SU-DHL-6 (cell line): ENCODE measurements around the gene HOXC4.

Experiments
- H2AFZ ChIP-seq: fragments of 200-600 bp; sonication (generic); 2 replicates; pipeline ENCODE4 v1.6.1; 2014; ENCODE audit warnings: low read depth, mild to moderate bottlenecking, moderate library complexity, mixed read lengths, antibody characterized with exemption, low read length; ENCODE audit not compliant: severe bottlenecking
- H3F3A ChIP-seq: fragments of 200-600 bp; shearing (Covaris generic); 2 replicates; pipeline ENCODE4 v1.6.0; 2016; ENCODE audit warnings: antibody characterized with exemption, mild to moderate bottlenecking; ENCODE audit not compliant: insufficient read depth
- H3K27ac ChIP-seq: fragments of 200-600 bp; sonication (generic); 2 replicates; pipeline ENCODE4 v1.5.1; 2016; ENCODE audit warnings: low read depth, mild to moderate bottlenecking, low read length, moderate library complexity, mixed read lengths
- H3K27me3 ChIP-seq: fragments of 200-600 bp; sonication (generic), shearing (Covaris generic); 2 replicates; pipeline ENCODE4 v1.6.0; 2014; ENCODE audit warnings: mild to moderate bottlenecking, low read length
- H3K36me3 ChIP-seq: fragments of 200-600 bp; sonication (generic); 2 replicates; pipeline ENCODE4 v1.6.1; 2014; ENCODE audit warnings: mild to moderate bottlenecking, low read length, mixed read lengths
- H3K4me2 ChIP-seq: fragments of 300-600, 200-600 bp; shearing (Covaris generic), sonication (generic); 2 replicates; pipeline ENCODE4 v1.6.0; 2014; ENCODE audit warnings: low read length, low read depth, mild to moderate bottlenecking; ENCODE audit not compliant: poor library complexity, severe bottlenecking
- H3K4me3 ChIP-seq: fragments of 200-600 bp; sonication (generic); 2 replicates; pipeline ENCODE4 v1.5.1; 2014; ENCODE audit warnings: antibody characterized with exemption, low read length, mild to moderate bottlenecking, mixed read lengths; ENCODE audit not compliant: insufficient read depth, poor library complexity, severe bottlenecking
- H3K79me2 ChIP-seq: fragments of 200-600 bp; sonication (generic); 2 replicates; pipeline ENCODE4 v1.6.1; 2014; ENCODE audit warnings: mild to moderate bottlenecking, low read length, moderate library complexity; ENCODE audit not compliant: insufficient read depth
- H3K9ac ChIP-seq: fragments of 200-600 bp; sonication (generic); 2 replicates; pipeline ENCODE4 v1.7.0; 2014; ENCODE audit warnings: mild to moderate bottlenecking, low read length
- H3K9me2 ChIP-seq: fragments of 200-600 bp; sonication (generic); replicated peaks from 2 replicates; pipeline ENCODE4 v1.6.1; 2014; ENCODE audit warnings: low read length; ENCODE audit not compliant: insufficient read depth
- H3K9me3 ChIP-seq: fragments of 200-600 bp; sonication (generic); 2 replicates; pipeline ENCODE4 v1.6.1; 2014; ENCODE audit warnings: low read length, mixed read lengths; ENCODE audit not compliant: insufficient read depth
- H4K20me1 ChIP-seq: fragments of 200-600 bp; sonication (generic); 2 replicates; pipeline ENCODE4 v1.6.1; 2014; ENCODE audit warnings: low read depth, mild to moderate bottlenecking, antibody characterized with exemption, low read length, moderate library complexity, mixed read lengths
- CTCF ChIP-seq: fragments of 200-600 bp; sonication (generic); IDR thresholded peaks from one replicate; pipeline ENCODE4 v1.5.1; 2017; ENCODE audit warnings: antibody characterized with exemption, mild to moderate bottlenecking, low read length, moderate library complexity; ENCODE audit not compliant: insufficient read depth, poor library complexity, severe bottlenecking
- EZH2phosphoT487 ChIP-seq: fragments of 200-600 bp; sonication (generic), shearing (Covaris generic); conservative IDR thresholded peaks from 2 replicates; pipeline ENCODE4 v1.6.1; 2018; ENCODE audit warnings: mild to moderate bottlenecking, antibody characterized with exemption, low read length, moderate library complexity, mixed read lengths

HOXC4 gene

DNA sequence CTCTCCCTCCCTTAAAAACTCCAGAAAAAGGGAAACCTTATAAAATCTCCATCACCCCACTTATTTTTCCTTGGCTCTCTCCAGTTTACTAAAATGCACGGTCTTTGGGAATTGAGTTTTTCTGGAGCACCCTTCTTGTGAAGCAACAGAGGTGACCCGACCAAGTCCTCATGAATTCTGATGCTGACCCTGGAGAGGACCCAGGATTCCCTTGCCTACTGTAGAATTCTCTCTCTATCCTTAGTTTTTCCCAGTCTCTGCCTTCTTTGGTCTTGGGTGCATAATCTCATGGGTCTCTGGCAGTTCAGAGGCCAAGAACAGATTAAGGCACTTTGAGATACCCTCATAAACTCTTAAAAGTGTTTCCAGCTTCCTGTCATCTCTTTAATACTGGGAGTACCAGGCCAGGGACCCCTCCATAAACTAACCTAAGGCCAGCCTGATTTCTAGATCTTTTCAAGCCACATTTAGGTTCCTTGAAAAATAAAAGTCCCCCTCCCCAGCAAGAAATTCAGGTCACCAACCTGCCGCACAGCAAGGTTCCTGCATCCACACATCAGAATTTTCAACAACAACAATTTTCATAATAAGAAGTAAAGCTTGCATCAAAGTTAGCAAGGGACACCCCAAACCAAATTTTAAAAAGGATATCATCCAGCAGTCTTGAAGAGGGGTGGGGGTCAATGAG lies 5.1 kb upstream of the HOXC4 start:
- no peaks in the 10 kb centered on the region for H4K20me1 ChIP-seq

DNA sequence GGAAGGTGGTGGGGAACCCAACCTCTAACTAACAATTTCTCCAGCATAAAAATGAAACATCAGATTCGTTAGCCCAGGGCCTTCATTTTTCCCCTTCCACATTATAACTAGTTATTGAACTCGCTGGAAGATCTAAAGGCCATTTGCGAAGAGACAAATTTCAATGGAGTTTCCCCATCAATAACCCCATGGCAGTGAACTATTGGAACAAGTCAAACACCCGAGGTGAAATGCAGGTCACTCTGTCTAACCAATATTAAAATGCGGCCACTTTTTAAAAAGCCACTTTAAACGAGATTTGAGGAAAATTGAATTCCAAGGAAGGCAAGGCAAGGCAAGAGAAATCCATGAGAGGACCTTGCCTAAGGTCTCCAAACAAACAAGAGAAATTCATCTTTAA lies 4.5 kb upstream of the HOXC4 start:
- H3K27me3 ChIP-seq, result no peaks in the 10 kb centered on the region
- H3K9me2 ChIP-seq, result no peaks in the 10 kb centered on the region
- no peaks in the 10 kb centered on the region for H4K20me1 ChIP-seq
- H3K36me3 ChIP-seq, result no peaks in the 10 kb centered on the region
- no peak overlapping the region for H2AFZ ChIP-seq
- no peak overlapping the region for H3K27ac ChIP-seq
- no peak overlapping the region for H3K4me2 ChIP-seq
- no peaks in the 10 kb centered on the region for H3K9me3 ChIP-seq
- no peak overlapping the region for H3K9ac ChIP-seq
- no peaks in the 10 kb centered on the region for H3F3A ChIP-seq
- no peak overlapping the region for H3K4me3 ChIP-seq
- TF ChIP-seq EZH2phosphoT487, result no peak
- no peak for TF ChIP-seq CTCF
- no peaks in the 10 kb centered on the region for H3K79me2 ChIP-seq

More for the DNA sequence above, 5.1 kb upstream of the HOXC4 start:
- no peak overlapping the region for H3K4me3 ChIP-seq
- no peak for TF ChIP-seq EZH2phosphoT487
- TF ChIP-seq CTCF, result no peak
- no peaks in the 10 kb centered on the region for H3K79me2 ChIP-seq
- H2AFZ ChIP-seq, result no peak overlapping the region
- H3K27ac ChIP-seq, result no peak overlapping the region
- no peak overlapping the region for H3K9ac ChIP-seq
- H3K27me3 ChIP-seq, result no peaks in the 10 kb centered on the region
- no peaks in the 10 kb centered on the region for H3F3A ChIP-seq
- H3K9me3 ChIP-seq, result no peaks in the 10 kb centered on the region
- no peaks in the 10 kb centered on the region for H3K9me2 ChIP-seq
- H3K36me3 ChIP-seq, result no peaks in the 10 kb centered on the region
- no peak overlapping the region for H3K4me2 ChIP-seq

DNA sequence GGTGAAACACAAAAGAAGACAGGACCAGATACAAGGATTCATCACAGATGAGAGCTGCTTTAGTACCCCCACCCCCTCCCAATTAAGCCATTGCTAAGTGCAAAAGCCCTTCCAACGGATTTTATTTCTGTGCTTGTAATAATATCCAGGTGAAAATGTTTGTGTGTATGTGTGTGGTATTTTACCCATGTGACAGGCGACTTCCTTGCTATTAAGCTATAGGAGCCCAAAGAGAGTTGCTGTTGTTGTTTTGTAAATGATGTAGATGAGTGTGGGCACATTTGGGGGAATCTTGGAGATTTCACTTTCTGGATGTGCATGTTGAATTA lies 3.2 kb upstream of the HOXC4 start:
- H3K27me3 ChIP-seq, result no peaks in the 10 kb centered on the region
- H3K9me3 ChIP-seq, result no peaks in the 10 kb centered on the region
- H3K9ac ChIP-seq, result no peak overlapping the region
- H3K4me2 ChIP-seq, result no peak overlapping the region
- no peaks in the 10 kb centered on the region for H4K20me1 ChIP-seq
- H3F3A ChIP-seq, result no peaks in the 10 kb centered on the region
- no peak overlapping the region for H3K27ac ChIP-seq
- H2AFZ ChIP-seq, result no peak overlapping the region
- peaks cover 6% of the 10 kb centered on the region; the same call in 1 of the 2 replicates for H3K79me2 ChIP-seq
- no peak overlapping the region for H3K4me3 ChIP-seq
- no peaks in the 10 kb centered on the region for H3K9me2 ChIP-seq
- no peaks in the 10 kb centered on the region for H3K36me3 ChIP-seq
- TF ChIP-seq CTCF (no peak), EZH2phosphoT487 (no peak)
